Measurements from ENCODE around the gene AATK.

The AATK gene

DNA sequence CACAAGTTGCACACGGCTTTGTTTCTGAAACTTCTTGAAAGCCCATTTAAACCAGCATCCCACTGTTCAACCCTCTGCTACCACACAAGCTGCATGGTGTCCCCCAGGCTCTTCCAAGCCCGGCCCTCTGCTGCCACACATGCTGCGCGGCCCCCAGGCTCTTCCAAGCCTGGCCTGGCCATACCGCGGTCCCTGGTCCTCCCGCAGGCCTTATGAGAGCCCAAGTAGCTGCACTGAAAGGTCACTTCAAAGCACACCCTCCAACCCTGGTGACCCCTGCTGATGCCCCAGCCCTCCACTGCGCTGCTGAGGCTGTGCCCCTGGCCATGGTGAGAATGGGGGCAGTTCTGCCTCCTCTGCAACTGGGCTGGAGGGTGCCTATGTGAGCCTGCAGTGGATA is 26.6 kb downstream of the AATK start:
- no peak for DNase-seq

DNA sequence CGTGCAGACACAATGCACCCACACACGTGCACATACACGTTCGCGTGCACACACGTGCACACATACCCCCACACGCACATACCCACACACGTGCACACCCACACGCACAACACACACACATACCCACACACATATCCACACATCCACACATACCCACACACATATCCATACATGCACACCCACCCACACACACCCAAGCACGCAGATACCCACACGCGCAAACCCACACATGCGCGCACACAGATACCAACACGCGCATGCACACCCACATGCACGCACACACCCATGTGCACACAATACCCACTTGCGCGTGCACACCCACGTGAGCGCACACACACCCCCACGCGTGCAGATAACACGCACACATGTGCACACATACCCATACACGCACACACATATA is 27.5 kb downstream of the AATK start:
- no peak for DNase-seq

DNA sequence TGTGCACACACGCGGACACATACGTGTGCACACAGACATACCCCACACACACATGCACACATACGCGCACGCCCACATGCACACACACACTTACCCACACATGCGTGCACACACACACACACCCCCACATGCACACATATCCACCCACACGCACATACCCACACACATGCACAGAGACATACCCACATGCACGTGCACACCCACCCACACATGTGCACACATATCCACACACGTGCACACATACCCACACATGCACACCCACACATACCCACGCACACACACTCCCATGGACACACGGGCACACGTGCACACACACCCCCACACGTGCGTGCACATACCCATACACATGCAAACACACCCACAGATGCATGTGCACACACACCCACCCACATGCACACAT is 27.9 kb downstream of the AATK start:
- no peak for DNase-seq

DNA sequence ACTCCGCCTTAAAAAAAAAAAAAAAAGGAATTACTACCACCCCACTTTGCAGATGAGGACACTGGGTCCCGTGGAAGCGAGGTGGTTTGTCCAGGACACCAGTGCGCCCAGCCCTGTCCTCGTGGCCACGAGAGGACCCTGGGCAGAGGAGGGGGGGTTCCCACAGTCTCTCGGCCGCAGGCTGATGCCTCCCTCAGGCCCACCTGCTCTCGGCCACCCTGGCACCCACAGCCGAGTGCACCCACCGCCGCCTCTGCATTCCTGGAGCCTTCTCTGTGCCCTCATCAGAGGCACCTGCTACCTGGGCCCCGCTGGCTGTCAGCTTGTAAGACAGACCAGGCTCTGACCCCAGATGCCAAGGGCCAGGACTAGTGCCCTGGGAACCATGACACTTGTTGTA is 28.8 kb downstream of the AATK start:
- no peak for DNase-seq

DNA sequence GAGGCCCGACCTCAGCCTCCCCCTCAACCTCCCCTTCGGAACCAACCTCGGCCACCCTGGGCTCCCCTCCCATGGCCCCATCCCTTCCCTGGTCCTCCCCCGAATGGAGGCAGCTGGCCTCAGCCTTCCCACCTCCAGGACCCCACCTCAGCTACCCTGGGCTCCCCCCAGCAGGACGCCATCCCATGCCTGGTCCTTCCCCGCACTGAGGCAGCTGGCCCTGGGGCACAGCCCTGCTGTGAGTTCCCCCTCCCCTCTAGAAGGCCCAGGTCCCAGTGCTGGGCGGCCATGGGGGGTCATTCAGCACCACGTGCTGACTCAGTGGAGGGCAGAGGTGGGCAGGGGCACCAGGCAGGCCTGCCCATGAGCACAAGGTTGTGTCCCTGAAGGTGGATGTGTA is 29.7 kb downstream of the AATK start:
- DNase-seq = no peak

DNA sequence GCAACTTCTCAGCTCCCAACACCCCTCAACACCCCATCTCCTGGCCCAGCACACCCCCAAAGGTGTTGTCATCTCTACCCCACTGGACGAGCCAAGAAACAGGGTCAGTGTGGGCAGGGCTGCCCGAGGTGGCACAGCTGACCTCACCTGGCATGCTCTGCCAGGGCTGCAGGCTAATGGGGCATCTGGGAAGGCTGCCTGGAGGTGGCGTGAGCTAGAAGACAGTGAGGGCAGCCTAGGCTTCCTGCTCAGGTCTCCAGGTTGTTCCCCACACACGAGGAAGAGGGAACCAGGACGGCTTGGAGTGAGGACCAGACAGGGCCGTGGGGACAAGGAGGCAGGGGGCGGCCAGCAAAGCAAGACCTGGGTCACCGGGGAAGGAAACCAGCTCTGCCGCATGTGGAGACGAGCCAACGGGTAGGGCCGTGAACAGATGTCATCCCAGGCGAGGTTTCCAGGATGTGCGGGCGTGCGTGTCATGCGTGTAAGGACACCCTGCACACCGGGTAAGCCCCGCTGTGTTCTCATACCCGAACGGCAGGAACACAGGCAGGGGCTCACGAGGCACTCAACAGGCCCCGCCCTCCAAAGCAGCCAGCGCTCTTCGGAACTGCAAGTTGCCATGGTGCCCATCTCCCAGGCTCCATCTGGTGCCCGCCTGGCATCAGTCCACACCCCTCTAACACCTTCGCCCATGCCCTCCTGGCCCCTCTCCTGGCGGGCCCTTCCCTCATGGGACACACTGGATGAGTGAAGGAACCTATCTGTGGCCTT is 30.3 kb downstream of the AATK start:
- DNase-seq = no peak

DNA sequence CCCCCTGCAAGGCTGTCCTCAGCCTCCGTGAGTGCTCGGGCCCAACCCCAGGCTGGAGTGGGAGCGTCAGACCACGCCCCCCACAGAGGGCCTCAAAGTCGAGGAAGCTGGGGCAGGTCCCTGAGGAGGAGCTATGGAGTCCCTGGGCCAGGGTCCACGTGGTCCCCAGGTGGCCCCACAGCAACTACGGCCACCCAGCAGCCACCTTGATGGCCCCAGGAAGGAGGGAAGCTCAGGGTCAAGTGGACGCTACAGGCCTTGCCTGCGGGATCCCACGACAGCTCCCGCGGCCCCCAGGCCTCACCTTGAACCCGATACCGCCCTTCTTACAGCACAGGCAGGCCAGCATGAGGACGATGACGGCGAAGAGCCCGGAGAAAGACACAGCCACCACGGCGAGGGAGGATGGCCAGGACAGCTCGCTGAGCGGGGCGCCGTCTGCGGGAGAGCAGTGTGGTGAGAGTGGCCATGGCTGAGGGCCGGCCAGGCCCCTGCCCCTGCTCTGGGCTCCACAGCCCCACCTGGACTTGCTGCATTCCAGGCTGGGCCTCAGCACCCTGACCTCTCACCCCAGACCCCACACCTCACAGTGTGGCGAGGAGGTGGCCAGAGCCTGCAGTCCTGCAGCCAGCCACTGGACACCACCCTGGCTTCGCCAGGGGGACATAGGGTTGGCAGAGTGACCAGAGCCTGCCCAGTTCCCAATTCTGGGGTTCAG is 31.8 kb downstream of the AATK start:
- no peak for DNase-seq

DNA sequence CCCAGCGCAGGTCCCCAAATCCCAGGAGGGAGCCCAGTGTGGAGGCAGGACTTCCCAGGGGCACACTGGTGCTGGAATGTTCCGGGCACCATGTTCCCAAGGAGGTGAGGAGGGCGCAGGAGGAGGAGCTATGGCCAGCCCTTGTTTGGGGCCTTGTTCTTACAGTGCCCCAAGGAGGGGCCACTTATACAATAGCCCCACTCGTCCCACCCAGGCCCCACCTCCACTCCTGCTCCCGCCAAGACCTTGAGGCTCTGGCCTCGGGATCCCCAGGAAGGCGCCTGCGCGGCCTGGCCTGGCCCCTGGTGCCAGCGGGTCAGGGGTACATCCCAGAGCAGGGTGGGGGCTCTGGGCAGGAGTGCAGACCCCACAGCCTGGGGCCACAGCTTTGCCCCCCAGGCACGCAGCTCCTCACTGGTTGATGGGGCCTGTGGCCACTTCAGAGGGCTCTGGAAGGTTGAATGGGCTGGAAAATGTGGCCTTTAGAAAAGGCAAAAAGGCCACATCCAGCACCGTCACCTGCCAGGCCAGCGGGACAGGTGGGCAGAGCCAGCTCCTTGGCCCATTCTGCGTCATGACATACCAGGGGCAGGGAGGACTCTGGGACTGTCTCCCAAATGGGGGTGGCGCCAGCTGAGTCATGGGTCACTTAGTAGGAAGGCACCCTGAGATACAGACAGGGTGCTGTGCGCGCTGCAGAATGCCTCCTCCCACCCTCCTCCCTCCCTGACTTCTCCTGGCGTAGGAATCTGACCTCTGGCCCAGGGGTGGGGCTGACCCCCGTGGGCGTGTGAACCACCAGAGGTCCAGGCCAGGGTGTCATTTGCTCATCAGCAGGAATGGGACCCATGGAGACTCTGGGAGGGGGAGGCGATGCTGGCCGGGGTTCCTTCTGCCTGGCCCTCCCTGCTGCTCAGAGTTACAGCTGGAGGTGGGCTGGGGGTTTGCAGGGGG is 33.0 kb downstream of the AATK start:
- no peak for DNase-seq

DNA sequence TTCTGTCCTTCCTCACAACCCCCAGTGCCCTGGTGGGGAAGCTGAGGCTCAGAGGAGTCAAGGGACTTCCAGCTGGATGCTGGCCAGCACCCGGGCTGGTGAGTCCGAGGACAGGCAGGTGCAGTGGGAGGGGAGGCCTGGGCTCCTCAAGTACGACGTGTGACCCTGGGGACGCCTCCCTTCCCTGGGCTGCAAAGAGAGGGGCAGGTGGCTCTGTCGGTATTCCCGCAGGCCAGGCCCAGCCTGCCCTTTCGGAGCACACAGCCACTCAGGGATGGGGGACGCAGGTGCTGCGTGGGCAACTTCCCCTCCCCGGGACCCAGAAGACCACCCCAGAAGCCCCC is 33.9 kb downstream of the AATK start:
- DNase-seq = no peak

DNA sequence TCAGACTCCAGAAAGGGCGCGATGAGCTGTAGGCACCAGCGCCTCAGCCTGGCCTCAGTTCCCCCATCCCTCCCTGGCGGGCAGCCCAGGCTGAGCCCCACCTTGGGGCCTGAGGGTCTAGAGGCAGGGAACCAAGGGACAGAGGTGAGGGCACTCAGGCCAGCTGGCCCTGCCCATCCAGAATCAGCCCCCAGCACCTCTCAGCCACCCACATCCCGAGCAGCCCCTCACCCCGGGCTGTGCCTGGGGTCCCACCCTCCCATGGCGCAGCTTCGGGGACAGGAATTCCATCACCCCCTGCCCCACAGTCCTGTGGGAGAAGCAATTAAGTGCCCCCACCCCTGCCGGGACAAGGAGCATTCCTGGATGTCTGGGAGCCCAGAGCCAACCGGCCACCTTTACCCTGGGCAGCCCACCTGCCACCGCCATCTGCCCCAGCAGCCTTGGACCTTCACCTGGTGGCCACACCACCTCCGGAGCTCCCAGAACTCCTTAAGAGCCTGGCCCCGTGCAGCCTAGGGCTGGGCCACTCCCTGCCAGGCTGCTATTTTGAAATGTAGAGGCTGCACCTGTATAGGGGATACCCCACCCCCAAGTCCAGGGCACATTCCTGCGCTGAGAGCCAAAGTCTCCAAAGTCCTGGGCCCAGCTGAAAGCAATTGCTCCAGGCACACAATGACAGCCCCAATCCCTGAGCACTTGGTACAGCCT is 34.4 kb downstream of the AATK start:
- no peak for DNase-seq

DNA sequence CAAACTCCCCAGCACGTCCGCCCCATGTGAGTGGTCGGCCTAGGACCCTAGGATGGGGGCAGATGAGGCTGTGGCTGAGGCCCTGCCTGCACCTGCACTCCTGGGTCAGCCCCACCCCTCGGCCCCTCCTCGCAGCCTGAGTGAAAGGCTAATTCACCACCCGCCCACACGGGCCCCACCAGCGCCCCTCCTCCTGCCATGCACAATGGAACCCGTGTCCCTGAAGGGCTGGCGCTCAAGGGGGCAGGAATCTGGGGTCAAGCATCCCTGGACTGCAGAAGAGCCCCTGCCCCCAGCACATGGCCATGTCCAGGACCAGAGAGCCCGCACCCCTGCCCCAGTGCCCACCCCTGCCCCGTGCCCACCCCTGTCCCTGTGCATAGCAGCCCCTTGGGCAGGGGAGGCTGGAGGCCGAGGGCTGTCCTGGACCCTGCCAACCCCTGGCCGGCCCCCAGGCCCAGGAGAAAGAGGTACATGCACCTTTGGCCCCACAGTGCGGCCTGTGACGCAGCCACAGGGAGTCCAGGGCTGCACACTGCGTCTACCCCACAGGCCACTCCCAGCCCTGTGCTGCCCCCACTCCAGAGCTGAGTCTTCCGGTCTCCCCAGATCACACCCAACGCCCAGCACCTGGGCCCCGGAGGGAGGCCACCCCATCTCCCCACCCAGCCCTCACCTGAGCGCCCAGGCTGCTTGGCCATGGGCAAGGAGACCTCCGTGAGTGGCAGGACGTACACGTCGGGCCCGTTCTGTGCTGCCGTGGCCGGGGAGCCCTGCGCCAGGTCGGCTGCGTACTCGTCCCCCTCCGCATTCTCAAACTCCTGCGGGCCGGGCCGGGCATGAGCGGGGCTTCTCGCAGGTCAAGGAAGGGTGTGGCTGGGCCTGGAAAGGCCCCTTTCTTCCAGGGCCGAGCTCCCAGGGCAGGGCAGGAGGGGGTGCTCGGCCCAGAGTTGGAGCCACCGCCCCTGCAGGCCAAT is 35.3 kb downstream of the AATK start:
- DNase-seq = no peak

DNA sequence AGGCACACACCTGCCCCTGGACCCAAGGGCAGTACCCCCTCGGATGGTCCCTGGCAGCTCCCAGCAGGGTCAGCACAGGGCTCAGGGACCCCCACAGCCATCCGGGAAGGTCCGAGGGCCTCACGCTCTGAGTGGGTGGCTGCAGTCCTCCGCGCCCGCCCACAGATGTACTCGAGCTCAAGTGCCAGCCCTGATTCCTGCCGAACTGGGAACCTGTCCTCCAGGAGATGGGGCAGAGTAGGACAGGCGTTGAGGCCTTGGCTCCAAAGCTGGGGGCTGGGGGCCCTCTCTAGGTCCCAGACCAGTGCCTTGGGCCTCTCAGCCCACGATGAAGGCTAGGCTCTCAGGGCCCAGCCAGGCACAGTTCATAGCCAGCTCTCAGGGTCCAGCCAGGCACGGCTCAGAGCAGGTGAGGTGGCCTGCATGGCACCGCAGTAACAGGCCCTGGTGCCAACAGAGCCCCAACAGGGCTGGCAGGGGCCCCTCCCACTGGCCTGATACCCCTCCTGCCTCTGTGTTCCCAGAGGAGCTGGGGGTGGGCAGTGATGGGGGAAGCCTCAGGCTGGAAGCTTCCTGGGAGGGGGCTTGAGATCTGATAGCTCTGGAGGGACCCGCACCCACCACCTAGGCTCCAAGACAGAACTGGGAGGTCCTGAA is 36.2 kb downstream of the AATK start:
- DNase-seq = no peak

DNA sequence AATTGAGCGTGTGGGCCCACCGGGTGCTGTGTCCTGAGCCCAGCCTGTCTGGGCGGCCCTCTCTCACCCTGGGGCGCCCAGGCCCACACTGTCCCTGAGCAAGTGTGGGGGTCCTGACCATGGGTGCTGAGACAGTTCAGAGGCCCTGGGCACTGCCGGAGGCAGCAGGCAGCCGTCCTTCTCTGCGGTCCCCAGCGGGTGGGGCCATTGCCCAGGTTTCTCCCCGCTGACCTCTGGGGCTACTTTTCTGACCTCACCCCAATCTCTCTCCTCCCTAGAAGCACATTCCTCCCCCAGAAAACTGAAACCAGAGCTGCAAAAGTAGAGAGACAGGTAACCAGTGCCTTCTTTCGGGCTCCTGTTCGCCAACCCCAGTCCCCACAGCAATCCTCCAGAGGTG is 36.7 kb downstream of the AATK start:
- no peak for DNase-seq

DNA sequence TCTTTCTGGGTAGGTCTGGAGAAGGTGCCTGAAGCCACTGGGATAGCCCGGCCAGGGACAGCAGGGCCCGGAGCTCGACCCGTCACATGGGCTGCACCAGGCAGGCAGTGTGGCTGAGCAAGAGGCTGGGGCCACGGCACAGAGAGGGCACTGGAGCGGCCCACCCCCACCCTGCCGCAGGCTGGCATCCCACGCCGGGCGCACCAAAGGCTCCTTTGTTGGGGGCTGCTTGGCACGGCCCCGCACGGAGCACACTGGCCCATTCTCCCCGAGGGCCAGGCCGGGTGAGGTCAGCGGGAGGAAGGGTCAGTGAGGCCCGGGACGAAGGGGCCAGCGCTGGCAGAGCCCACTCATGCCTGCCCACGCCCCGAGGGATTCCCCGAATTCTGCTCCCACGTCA is 37.2 kb downstream of the AATK start:
- no peak for DNase-seq

DNA sequence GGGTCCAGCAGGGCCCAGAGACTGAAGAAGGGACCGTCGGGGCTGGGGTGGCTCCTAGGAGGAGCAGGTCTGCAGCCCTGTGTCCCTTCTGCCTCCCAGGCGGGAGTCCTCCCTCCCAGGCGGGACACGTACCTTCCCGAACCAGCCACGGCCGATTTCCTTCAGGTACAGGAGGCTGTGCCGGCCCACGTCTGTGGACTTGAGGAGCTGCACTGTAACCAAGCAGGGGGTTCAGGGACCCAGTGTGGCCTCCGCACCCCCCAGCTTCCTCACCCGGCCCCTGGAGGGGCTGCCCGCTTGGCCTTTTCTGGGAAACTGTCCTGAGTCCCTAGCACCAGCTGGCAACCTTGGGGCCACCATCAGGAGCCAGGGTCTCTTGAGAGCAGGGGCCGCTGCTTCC is 37.7 kb downstream of the AATK start:
- DNase-seq = no peak

DNA sequence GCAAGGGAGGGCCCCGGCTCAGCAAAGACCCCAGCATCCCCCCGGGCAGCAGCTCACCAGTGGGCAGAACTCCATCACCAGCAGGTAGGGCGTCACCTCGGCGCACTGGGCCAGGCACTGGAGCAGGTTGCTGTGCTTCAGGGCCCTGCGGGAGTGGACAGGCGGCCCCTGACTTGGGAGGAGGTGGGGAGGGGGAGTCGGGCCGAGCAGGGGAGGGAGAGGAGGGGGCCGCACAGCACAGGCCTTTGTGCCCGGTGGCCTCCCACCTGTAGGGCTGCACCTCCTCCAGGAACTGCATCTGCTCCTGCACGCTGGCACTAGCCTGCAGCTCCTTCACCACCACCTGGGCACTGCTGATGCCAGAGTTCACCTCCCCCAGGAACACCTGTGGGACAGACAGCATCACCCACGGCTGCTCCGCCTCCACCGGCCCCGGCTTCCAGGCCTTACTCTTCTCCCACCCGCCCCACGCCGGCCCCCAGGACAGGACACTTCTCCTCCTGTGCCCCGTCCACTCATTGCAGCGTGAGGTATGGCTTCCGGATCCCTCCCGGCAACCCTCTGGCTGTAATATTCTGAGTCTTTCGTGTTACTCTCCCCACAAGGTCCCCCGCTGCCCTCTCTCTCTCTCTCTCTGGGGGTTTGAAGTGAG is 38.4 kb downstream of the AATK start:
- DNase-seq = no peak

DNA sequence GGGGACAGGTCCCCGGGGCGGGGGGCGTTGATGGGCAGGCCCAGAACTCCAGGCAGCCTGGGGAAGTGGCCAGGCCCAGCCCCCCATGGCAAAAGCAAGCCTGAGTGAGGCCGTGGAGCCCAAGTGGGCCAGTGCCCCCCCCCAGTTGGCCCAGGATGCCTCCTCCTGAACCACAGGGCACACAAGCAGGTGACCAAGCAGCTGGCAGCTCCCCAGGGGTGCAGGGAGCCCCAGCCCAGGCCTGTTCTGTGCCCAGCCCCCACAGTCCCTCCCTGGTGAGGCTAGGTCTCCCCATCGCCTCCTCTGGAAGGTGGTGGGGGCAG is 38.9 kb downstream of the AATK start:
- no peak for DNase-seq

DNA sequence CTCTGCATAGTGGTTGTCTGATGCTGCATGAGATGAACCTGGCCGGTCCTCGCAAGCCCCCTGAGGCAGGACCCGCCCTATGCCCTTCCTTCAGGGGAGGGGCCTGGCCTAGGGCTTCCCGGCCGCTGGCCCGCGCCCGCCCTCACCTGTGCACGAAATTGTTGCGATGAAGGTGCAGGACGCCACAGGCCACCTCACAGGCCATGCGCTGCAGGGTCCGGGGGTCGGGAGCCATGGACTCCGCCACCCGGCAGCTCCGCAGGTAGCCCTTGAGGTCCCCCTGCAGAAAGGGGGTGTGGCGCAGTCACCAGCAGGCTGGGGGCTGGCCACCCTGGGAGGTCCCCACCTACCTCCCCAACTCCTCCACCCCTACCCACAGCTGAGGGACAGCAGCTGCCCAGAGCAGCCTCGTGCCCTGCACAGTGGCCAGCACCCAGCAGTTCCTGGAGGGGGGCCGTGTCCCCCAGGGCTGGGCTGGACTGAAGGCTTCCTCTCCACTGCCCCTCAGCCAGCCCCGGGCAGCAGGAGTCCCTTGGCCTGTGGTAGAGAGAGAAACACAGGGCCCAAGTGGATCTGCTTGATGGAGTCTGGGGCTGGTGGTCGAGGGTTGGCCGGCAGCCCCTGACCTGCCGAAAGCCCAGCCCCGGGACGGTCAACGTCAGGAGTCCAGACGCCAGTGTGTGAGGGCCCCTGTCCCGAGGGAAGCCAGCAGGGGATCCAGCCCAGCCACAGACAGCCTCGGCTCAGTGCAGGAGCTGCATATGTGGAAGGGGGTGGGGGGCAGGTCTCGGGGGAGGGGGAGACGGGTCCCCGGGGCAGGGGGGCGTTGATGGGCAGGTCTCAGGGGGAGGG is 39.5 kb downstream of the AATK start:
- no peak for DNase-seq

DNA sequence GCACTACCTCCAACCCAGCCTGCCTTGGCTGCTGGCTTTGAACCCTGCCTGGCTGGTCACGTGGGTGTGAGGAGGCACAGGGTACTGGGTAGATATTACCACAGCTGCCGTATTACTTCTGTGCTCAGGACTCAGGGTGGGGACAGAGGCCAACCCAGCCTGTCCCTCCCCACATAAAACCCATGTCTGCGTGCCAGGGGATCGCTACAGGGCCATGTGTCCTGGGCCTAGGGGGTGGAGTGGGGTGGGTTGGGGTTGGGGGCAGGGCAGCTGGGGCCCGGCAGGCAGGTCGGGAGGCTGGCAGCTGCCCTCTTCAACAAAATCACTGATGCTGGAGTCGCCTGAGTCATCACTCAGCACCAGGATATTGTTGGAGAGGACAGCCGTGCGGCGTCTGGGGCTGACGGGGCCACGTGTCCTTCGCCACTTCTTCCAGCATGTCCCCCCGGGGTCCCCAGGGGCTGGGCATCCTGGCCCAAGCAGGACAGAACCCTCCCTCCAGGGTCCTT is 40.4 kb downstream of the AATK start:
- no peak for DNase-seq

DNA sequence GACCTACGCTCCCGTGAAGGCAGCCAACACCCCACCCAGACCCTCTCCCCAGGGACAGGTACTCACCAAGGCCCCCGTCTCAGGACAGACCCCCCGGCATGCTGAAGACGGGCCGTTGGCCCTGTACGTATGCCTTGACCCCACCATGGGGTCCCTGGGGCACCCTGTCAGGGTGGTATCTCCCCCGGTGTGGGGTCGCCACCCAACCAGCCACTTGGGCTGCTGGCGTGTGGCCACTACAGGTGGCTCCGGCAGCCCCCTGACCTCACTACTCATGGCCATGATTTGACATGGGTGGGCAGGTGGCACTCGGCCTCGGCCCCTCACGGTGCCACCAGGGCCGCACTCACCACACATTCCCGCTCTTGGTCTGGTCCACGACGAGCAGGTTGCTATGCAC is 41.6 kb downstream of the AATK start:
- no peak for DNase-seq

Data from activated CD8-positive, alpha-beta memory T cell treated with anti-CD3 and anti-CD28 coated beads, Interleukin-2, amount 50 U/mL, for 4 hours (primary cell).